VCaP (cell line): ENCODE data around the gene IDH3B.

Source experiments
- H3K27ac ChIP-seq: fragments of 450-650 bp; 2 replicates; pipeline ENCODE4 v1.5.1; 2017
- TF ChIP-seq, protein P1 (sequence below): fragments of 450-650 bp; conservative IDR thresholded peaks from 2 replicates; pipeline ENCODE4 v1.5.1; 2017; ENCODE audit warnings: mild to moderate bottlenecking, moderate library complexity

Gene IDH3B

DNA sequence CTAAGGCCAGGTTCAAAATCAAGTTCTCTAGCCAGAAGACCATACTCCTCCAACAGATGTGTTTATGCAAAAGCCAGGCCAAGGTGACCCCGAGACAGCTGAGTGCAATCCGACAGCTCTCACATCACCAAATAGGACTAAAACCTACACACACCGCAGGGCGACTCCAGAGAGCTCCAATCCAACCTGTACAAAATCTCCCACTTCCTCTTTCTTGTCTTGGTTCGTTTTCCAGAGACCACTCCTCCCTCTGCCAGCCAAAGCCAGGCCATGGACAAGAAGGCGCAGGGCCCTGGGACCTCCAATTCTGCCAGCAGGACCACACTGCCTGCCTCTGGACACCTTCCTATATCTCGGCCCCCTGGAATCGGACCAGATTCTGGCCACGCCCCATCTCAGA, 23.1 kb downstream of the IDH3B start:
- H3K27ac ChIP-seq = no peak overlapping the region
- TF ChIP-seq, protein P1, sequence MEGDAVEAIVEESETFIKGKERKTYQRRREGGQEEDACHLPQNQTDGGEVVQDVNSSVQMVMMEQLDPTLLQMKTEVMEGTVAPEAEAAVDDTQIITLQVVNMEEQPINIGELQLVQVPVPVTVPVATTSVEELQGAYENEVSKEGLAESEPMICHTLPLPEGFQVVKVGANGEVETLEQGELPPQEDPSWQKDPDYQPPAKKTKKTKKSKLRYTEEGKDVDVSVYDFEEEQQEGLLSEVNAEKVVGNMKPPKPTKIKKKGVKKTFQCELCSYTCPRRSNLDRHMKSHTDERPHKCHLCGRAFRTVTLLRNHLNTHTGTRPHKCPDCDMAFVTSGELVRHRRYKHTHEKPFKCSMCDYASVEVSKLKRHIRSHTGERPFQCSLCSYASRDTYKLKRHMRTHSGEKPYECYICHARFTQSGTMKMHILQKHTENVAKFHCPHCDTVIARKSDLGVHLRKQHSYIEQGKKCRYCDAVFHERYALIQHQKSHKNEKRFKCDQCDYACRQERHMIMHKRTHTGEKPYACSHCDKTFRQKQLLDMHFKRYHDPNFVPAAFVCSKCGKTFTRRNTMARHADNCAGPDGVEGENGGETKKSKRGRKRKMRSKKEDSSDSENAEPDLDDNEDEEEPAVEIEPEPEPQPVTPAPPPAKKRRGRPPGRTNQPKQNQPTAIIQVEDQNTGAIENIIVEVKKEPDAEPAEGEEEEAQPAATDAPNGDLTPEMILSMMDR = no peak

DNA sequence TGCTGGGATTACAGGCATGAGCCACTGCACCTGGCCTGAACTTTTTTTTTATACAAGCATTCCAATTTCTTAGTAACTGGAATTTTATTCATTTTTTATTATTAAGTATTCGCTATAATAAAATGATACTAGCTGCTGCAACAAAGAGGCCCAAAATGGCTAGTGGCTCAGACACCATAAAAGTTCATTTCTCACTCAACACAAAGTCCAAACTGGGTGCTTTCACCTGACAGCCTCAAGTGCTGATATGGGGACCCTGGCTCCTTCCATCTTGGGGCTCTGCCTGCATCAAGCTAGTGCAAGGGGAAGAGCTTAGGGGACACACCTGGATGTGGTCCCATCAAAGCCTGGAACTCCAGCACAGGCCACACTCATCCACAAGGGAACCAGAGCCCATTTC, 23.8 kb downstream of the IDH3B start:
- TF ChIP-seq, protein P1 = no peak
- no peak overlapping the region for H3K27ac ChIP-seq

DNA sequence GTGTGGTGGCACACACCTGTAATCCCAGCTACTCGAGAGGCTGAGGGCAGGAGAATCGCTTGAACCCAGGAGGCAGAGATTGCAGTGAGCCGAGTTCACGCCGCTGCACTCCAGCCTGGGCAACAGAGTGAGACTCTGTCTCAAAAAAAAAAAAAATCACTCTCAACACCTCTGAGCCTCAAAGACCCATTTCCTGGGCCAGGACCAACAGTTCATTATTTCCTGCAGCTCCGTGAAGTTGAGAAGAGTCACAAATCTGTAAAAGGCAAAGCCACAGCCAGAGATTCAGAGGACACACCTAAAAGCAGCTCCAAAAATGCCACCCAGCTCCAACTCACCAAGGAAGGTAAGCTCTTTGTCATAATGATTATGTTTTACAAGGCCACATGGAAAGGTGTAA, 26.8 kb downstream of the IDH3B start:
- TF ChIP-seq, protein P1 = no peak
- no peak overlapping the region for H3K27ac ChIP-seq

DNA sequence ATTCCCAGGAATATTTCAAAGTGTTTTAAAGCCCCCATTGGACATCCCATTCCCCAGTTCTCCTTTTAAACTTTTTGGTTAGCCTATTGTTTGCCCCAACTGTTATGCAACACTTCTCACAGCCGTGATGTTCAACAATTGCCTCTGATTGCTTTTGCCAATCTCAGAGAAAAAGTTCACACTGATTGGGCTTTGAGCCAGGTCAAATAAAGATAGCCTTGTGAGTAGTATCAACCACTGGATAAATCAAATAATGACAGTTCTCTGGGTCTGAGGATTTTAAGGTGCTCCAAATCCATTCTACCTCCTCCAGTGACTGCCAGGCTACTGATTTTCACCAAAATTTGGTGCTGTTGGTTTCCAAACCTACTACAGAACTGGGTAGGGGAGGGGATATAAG, 30.6 kb downstream of the IDH3B start:
- peak overlapping the region; percentile 35 for H3K27ac ChIP-seq
- TF ChIP-seq, protein P1 = no peak

DNA sequence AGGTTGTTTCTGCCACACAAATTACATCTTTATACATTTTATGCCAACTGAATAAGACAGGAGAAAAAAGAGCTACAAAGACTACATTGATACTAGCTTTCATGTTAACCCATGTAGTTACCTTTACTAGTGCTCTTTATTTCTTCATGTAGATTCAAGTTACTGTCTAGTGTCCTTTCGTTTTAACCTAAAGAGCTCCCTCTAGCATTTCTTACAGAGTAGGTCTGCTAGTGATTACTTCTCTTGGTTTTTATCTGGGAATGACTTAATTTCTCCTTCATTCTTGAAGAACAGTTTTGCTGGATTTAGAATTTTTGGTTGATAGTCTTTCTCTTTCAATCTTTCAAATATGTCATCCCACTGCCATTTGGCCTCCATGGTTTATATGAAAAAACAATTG, 32.8 kb downstream of the IDH3B start:
- H3K27ac ChIP-seq = no peak overlapping the region
- TF ChIP-seq, protein P1 = peak; percentile 59

DNA sequence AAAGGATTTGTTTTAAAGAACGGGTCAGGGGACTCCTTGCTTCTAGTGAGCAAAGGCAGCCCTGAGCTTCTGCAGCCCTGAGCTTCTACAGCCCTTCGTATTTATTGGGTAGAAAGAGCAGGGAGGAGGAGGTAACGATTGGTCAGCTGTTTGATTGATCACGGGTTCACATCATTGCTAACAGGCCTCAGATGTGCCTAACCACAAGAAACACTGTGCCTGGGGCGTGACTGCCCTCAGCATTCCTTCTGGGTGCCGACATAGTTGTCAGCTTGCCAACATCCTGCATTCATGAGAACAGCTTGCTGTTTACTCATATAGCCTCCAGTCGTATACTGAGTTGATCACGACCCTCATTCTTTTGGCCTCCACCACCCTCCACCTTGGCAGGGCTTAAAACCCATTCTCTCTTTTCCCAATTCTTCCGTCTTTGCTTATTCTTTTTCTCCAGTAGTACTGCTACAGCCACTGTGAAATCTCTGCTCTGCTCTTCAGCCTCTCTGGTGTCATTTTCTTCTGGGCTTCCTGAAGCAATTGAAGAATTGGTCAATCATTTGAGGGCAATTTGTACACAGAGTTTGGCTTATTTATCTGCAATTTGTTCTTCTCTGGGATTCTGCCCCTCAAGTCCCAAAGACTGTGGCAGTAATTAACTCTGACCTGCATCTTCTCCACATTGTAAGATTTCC, 37.0 kb downstream of the IDH3B start:
- H3K27ac ChIP-seq = no peak overlapping the region
- TF ChIP-seq, protein P1 = no peak

DNA sequence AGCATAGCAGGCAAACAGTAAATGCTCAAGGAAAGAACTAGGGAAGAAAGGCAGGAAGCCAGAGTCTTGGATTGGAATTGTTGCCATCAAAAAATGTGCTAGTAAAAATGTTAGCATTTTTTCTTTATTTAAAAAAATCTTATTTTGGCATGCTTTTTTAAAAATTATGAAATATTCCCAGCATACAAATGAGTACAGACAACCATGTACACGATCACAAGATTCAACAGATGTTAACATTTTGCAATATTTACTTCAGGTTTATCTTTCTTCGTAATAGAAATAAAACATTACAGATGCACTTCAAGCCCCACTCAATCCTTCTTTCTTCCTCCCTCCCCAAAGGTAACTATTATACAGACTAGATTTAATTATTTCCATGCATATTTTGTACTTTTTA, 39.0 kb downstream of the IDH3B start:
- TF ChIP-seq, protein P1 = no peak

More for the DNA sequence above, 39.0 kb downstream of the IDH3B start:
- H3K27ac ChIP-seq = no peak overlapping the region
